Neural crest cell (in vitro differentiated cells): Measurements from ENCODE around the gene SMPD3. TPM values are rescaled to one million over a fixed set of nuclear protein-coding genes. Genes with fewer than 3 reads are reported as not detected.

ENCODE experiments used
- DNase-seq: peaks from one replicate; pipeline ENCODE4 v3.0.0; 2021; ENCODE audit warnings: low read depth, mixed read lengths, low spot score
- H3K27ac Mint-ChIP-seq: one replicate; pipeline ENCODE4 v1.8.0; 2021; ENCODE audit warnings: mild to moderate bottlenecking, mixed read lengths; ENCODE audit not compliant: unreplicated experiment
- H3K27me3 Mint-ChIP-seq: 2 replicates; pipeline ENCODE4 v1.8.0; 2021; ENCODE audit warnings: low read depth, mild to moderate bottlenecking, mixed read lengths
- H3K36me3 Mint-ChIP-seq: 2 replicates; pipeline ENCODE4 v1.8.0; 2021; ENCODE audit warnings: low read depth, mild to moderate bottlenecking, mixed read lengths
- H3K4me1 Mint-ChIP-seq: 2 replicates; pipeline ENCODE4 v1.8.0; 2021; ENCODE audit warnings: mixed read lengths
- H3K4me3 Mint-ChIP-seq: one replicate; pipeline ENCODE4 v1.8.0; 2021; ENCODE audit warnings: mild to moderate bottlenecking, mixed read lengths
- H3K9me3 Mint-ChIP-seq: 2 replicates; pipeline ENCODE4 v1.8.0; 2021; ENCODE audit warnings: mixed read lengths
- total RNA-seq: library from RNA; stranded (reverse); gene quantifications from 2 replicates; pipeline ENCODE4 v1.2.1, GENCODE V29; 2021
- TF ChIP-seq, protein P1 (sequence below): fragments of 200-600 bp; sonication (generic); conservative IDR thresholded peaks from 2 replicates; pipeline ENCODE4 v1.5.0; 2021; ENCODE audit warnings: antibody characterized with exemption, mild to moderate bottlenecking

SMPD3 gene
- total RNA-seq, 1 donor from 2014 or later = 3.8 TPM

DNA sequence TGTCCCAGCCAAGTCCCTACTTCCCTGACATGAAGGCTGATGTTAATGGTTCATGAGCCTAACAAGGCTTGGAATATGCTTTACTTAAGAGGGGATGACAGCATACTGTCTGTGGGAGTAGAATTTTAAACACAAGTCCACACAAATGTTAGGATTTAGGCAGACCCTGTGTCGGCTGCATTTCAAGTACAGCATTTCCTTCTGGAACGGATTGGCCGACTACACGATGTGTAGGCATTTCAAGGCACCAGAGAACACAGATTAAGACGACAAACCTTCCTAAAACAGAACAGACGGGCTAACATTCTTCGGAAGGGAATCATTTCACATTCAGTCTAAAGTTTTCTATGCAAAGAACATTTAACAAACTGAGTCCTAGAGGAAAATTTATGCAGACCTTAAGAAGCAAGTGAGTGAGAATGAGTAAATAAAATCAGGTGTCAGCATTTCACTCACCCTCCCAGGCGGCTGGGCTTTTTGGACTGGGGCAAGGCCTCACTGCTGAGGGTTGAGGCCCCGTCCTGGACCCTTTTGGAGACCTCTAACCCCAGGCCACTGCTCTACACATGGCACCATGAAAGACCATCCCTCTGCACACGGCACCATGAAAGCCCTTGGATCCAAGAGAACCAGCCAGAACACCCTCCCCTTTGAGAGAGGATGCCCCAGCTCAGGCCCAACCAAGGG, 67.5 kb downstream of the SMPD3 start:
- DNase-seq = no peak
- no peaks in the 10 kb centered on the region for H3K9me3 Mint-ChIP-seq
- TF ChIP-seq, protein P1, sequence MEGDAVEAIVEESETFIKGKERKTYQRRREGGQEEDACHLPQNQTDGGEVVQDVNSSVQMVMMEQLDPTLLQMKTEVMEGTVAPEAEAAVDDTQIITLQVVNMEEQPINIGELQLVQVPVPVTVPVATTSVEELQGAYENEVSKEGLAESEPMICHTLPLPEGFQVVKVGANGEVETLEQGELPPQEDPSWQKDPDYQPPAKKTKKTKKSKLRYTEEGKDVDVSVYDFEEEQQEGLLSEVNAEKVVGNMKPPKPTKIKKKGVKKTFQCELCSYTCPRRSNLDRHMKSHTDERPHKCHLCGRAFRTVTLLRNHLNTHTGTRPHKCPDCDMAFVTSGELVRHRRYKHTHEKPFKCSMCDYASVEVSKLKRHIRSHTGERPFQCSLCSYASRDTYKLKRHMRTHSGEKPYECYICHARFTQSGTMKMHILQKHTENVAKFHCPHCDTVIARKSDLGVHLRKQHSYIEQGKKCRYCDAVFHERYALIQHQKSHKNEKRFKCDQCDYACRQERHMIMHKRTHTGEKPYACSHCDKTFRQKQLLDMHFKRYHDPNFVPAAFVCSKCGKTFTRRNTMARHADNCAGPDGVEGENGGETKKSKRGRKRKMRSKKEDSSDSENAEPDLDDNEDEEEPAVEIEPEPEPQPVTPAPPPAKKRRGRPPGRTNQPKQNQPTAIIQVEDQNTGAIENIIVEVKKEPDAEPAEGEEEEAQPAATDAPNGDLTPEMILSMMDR = no peak
- H3K27me3 Mint-ChIP-seq = no peaks in the 10 kb centered on the region
- no peaks in the 10 kb centered on the region for H3K36me3 Mint-ChIP-seq
- no peak overlapping the region for H3K4me3 Mint-ChIP-seq
- no peak overlapping the region for H3K27ac Mint-ChIP-seq
- peaks cover 19% of the 10 kb centered on the region for H3K4me1 Mint-ChIP-seq

- TF ChIP-seq, protein P1 = no peak
- Mint-ChIP-seq H3K27ac (no peak overlapping the region), H3K4me3 (no peak overlapping the region), H3K36me3 (no peaks in the 10 kb centered on the region), H3K27me3 (no peaks in the 10 kb centered on the region), H3K4me1 (peaks cover 20% of the 10 kb centered on the region), H3K9me3 (no peaks in the 10 kb centered on the region)
- no peak for DNase-seq
Observed at GRCh38 chr16:68380348-68380670, 68.0 kb downstream of the SMPD3 start.

GRCh38 chr16:68379472-68380347, 68.6 kb downstream of the SMPD3 start:
- H3K27me3 Mint-ChIP-seq = no peaks in the 10 kb centered on the region
- no peak for DNase-seq
- no peaks in the 10 kb centered on the region for H3K9me3 Mint-ChIP-seq
- H3K27ac Mint-ChIP-seq = no peak overlapping the region
- no peaks in the 10 kb centered on the region for H3K36me3 Mint-ChIP-seq
- no peak overlapping the region for H3K4me3 Mint-ChIP-seq
- TF ChIP-seq, protein P1 = no peak
- H3K4me1 Mint-ChIP-seq = peaks cover 14% of the 10 kb centered on the region

GRCh38 chr16:68378436-68379415, 69.6 kb downstream of the SMPD3 start:
- TF ChIP-seq, protein P1 = no peak
- no peak overlapping the region for H3K4me3 Mint-ChIP-seq
- H3K27me3 Mint-ChIP-seq = no peaks in the 10 kb centered on the region

More at GRCh38 chr16:68378436-68379415, 69.6 kb downstream of the SMPD3 start:
- Mint-ChIP-seq H3K9me3 (no peaks in the 10 kb centered on the region), H3K4me1 (peaks cover 6% of the 10 kb centered on the region), H3K36me3 (no peaks in the 10 kb centered on the region), H3K27ac (peak overlapping the region; percentile 43)
- no peak for DNase-seq
